Measurements from ENCODE around the gene RAB3GAP2. TPM values are rescaled to one million over a fixed set of nuclear protein-coding genes. Genes with fewer than 3 reads are reported as not detected.

Gene RAB3GAP2
- total and polyA plus RNA-seq, 2 donors (not counting 1 experiment from before 2014, with no cell fraction given): 31.0 to 43.8 TPM

- Histone ChIP-seq H2AFZ (ENCODE audit: low read length) (no peak overlapping the region), H3K36me3 (ENCODE audit: control insufficient read depth, insufficient read depth, low read length) (no peaks in the 10 kb centered on the region), H3K9me3 (ENCODE audit: control insufficient read depth, insufficient read depth, low read depth, low read length) (no peaks in the 10 kb centered on the region), H3K4me1 (ENCODE audit: control insufficient read depth, extremely low read depth, insufficient read depth, low read length) (no peaks in the 10 kb centered on the region), H3K27ac (ENCODE audit: insufficient read depth, low read length) (no peak overlapping the region), H4K20me1 (ENCODE audit: control insufficient read depth, extremely low read depth, insufficient read depth, low read length) (no peaks in the 10 kb centered on the region), H3K27me3 (ENCODE audit: control insufficient read depth, insufficient read depth, low read length) (no peaks in the 10 kb centered on the region), H3K79me2 (ENCODE audit: control insufficient read depth, insufficient read depth, low read length) (no peaks in the 10 kb centered on the region), H3K4me3 (replicated peaks in 1 of 4; ENCODE audit: control extremely low read depth in 1 of 4, insufficient read depth in 1 of 4, low read depth in 3 of 4, low read length in 4 of 4) (no peak overlapping the region), H3K9ac (ENCODE audit: insufficient read depth, low read length) (no peak overlapping the region), H3K4me2 (ENCODE audit: extremely low read depth, insufficient read depth, low read length) (no peak overlapping the region)
- DNase-seq (ENCODE audit: low read depth in 2 of 2): no peak
- TF ChIP-seq CTCF (conservative IDR thresholded peaks at IDR 0.05 in 1 of 2, IDR thresholded peaks at IDR 0.05 in 1 of 2; ENCODE audit: low read depth in 1 of 2, low read length in 2 of 2) (no peak), EZH2 (IDR thresholded peaks at IDR 0.05; ENCODE audit: low read length, missing control alignments) (no peak)
Measured at GRCh38 chr1:220283625-220284024, 11.4 kb upstream of the RAB3GAP2 start.

DNA sequence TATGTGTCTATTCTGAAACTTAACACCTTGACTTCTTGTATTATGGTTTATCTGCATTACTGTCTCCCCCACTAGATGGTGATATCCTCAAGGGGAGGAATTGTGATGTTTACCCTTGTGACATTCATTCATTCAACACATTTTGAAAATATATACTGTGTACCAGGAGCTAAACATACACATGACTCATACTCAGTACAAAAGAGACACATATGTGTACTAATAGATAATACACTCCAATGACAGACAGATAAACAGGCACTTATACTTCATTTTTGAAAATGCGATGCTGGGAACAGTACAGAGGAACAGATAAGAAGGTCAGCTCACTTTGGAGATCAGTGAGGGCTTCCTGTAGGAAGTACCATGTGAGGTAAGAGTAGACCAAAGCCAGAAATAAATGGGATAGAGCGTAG is 8.9 kb upstream of the RAB3GAP2 start:
- Histone ChIP-seq H3K9ac (ENCODE audit: insufficient read depth, low read length) (no peak overlapping the region), H3K27me3 (ENCODE audit: control insufficient read depth, insufficient read depth, low read length) (no peaks in the 10 kb centered on the region), H3K9me3 (ENCODE audit: control insufficient read depth, insufficient read depth, low read depth, low read length) (no peaks in the 10 kb centered on the region), H3K27ac (ENCODE audit: insufficient read depth, low read length) (no peak overlapping the region), H3K36me3 (ENCODE audit: control insufficient read depth, insufficient read depth, low read length) (no peaks in the 10 kb centered on the region), H3K79me2 (ENCODE audit: control insufficient read depth, insufficient read depth, low read length) (no peaks in the 10 kb centered on the region), H2AFZ (ENCODE audit: low read length) (no peak overlapping the region), H3K4me3 (replicated peaks in 1 of 4; ENCODE audit: control extremely low read depth in 1 of 4, insufficient read depth in 1 of 4, low read depth in 3 of 4, low read length in 4 of 4) (no peak overlapping the region), H3K4me2 (ENCODE audit: extremely low read depth, insufficient read depth, low read length) (no peak overlapping the region), H4K20me1 (ENCODE audit: control insufficient read depth, extremely low read depth, insufficient read depth, low read length) (no peaks in the 10 kb centered on the region), H3K4me1 (ENCODE audit: control insufficient read depth, extremely low read depth, insufficient read depth, low read length) (no peaks in the 10 kb centered on the region)
- peak; percentile 50 to 61 for TF ChIP-seq CTCF (conservative IDR thresholded peaks at IDR 0.05 in 1 of 2, IDR thresholded peaks at IDR 0.05 in 1 of 2; ENCODE audit: low read depth in 1 of 2, low read length in 2 of 2)
- TF ChIP-seq EZH2 (IDR thresholded peaks at IDR 0.05; ENCODE audit: low read length, missing control alignments): no peak
- peak; percentile 28 to 62 for DNase-seq (ENCODE audit: low read depth in 2 of 2)

DNA sequence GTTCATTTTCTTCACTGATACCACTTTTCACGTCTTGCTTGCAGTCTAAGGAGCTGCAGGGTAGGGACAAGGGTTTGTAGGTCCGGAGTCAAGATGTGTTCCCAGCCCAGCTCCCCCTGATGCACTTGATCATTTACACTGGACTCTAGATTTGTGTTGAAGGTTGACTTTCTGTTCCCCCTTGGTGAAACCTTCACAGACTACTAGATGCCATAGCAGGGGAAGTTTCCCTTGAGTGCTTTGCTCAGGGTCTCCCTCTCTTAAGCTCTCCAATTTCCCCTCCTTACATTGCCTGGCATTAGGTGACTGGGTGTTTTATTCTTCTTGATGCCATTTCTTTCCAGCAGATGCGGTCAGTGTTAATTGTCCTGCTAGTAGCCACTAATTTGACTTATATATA is 8.0 kb upstream of the RAB3GAP2 start:
- Histone ChIP-seq H3K79me2 (ENCODE audit: control insufficient read depth, insufficient read depth, low read length) (no peaks in the 10 kb centered on the region), H2AFZ (ENCODE audit: low read length) (no peak overlapping the region), H4K20me1 (ENCODE audit: control insufficient read depth, extremely low read depth, insufficient read depth, low read length) (no peaks in the 10 kb centered on the region), H3K27ac (ENCODE audit: insufficient read depth, low read length) (no peak overlapping the region), H3K4me1 (ENCODE audit: control insufficient read depth, extremely low read depth, insufficient read depth, low read length) (no peaks in the 10 kb centered on the region), H3K9ac (ENCODE audit: insufficient read depth, low read length) (no peak overlapping the region), H3K27me3 (ENCODE audit: control insufficient read depth, insufficient read depth, low read length) (no peaks in the 10 kb centered on the region), H3K36me3 (ENCODE audit: control insufficient read depth, insufficient read depth, low read length) (no peaks in the 10 kb centered on the region), H3K9me3 (ENCODE audit: control insufficient read depth, insufficient read depth, low read depth, low read length) (no peaks in the 10 kb centered on the region), H3K4me3 (replicated peaks in 1 of 4; ENCODE audit: control extremely low read depth in 1 of 4, insufficient read depth in 1 of 4, low read depth in 3 of 4, low read length in 4 of 4) (no peak overlapping the region), H3K4me2 (ENCODE audit: extremely low read depth, insufficient read depth, low read length) (no peak overlapping the region)
- DNase-seq (ENCODE audit: low read depth in 2 of 2): no peak
- no peak for TF ChIP-seq EZH2 (IDR thresholded peaks at IDR 0.05; ENCODE audit: low read length, missing control alignments)
- no peak for TF ChIP-seq CTCF (conservative IDR thresholded peaks at IDR 0.05 in 1 of 2, IDR thresholded peaks at IDR 0.05 in 1 of 2; ENCODE audit: low read depth in 1 of 2, low read length in 2 of 2)

Data from fibroblast of lung (primary cell).